Hepatocyte (in vitro differentiated cells): ENCODE results near the gene SORCS3.

Source experiments
- EZH2 ChIP-seq: fragments of 200-600 bp; sonication (generic); IDR thresholded peaks from 2 replicates; pipeline ENCODE4 v1.6.1; 2016; ENCODE audit warnings: antibody characterized with exemption, mild to moderate bottlenecking, borderline replicate concordance
- TF ChIP-seq, protein P1 (sequence below): fragments of 200-600 bp; sonication (generic); IDR thresholded peaks from 2 replicates; pipeline ENCODE4 v1.5.1; 2016; ENCODE audit warnings: antibody characterized with exemption, mild to moderate bottlenecking; ENCODE audit not compliant: poor library complexity

DNA sequence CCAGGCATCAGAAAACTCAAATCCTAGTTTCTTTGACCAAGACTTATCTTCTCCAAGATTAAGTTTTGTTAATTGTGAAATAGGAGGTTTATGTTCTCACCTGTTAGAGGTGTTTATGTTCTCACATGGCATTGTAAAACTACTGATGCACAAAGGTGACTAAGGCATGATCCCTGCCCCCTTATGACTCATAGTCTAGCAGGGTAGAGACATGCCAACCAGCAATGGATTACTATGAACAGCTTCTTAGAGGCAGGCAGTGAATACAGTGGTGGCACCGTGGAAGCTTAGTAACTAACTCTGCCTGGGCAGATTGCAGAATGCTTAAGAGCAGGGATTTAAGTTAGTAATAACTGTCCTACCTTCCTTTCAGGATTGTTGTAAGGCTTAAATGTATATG lies 400.9 kb downstream of the SORCS3 start:
- TF ChIP-seq, protein P1, sequence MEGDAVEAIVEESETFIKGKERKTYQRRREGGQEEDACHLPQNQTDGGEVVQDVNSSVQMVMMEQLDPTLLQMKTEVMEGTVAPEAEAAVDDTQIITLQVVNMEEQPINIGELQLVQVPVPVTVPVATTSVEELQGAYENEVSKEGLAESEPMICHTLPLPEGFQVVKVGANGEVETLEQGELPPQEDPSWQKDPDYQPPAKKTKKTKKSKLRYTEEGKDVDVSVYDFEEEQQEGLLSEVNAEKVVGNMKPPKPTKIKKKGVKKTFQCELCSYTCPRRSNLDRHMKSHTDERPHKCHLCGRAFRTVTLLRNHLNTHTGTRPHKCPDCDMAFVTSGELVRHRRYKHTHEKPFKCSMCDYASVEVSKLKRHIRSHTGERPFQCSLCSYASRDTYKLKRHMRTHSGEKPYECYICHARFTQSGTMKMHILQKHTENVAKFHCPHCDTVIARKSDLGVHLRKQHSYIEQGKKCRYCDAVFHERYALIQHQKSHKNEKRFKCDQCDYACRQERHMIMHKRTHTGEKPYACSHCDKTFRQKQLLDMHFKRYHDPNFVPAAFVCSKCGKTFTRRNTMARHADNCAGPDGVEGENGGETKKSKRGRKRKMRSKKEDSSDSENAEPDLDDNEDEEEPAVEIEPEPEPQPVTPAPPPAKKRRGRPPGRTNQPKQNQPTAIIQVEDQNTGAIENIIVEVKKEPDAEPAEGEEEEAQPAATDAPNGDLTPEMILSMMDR = no peak
- TF ChIP-seq EZH2 = no peak
